ENCODE results near the gene SPRR5. TPM values are rescaled to one million over a fixed set of nuclear protein-coding genes. Genes with fewer than 3 reads are reported as not detected.

The SPRR5 gene
- total RNA-seq, 1 donor from 2014 or later, result not detected

DNA sequence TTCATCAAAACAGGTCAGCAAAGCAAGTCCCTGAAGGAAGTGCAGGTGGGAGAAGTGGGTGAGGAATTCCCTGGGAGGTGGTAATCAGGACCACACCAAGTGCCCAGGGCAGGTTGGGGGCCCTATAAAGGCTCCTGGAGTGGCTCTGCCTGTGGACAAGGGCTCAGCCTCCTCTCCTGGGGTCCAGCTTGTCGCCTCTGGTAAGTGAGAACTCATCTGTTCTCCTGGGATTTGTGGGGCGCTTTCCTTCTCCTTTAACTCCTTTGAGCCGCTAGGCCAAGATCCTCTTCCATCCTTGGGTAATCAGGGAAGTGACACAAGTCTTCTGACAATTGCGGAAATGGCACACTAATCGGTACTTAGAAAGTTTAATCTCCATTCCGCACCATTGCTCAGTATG lies 23.5 kb downstream of the SPRR5 start, which contains the start of gene SPRR4:
Gene SPRR4 (plus strand): TSS at position 154 of the 400 bp plus-strand sequence. CDS start 1,243 bp downstream, outside the sequence.
- H3K4me3 ChIP-seq, result no peak within 1 kb of the TSS
- H3K9me3 ChIP-seq, result no peaks in the 10 kb centered on the region
- no peaks in the 10 kb centered on the region for H3K27me3 ChIP-seq
- no peaks in the 10 kb centered on the region for H3K36me3 ChIP-seq
- H3K27ac ChIP-seq, result no peak within 1 kb of the TSS
- no peaks in the 10 kb centered on the region for H3K4me1 ChIP-seq
- TF ChIP-seq, protein P1, sequence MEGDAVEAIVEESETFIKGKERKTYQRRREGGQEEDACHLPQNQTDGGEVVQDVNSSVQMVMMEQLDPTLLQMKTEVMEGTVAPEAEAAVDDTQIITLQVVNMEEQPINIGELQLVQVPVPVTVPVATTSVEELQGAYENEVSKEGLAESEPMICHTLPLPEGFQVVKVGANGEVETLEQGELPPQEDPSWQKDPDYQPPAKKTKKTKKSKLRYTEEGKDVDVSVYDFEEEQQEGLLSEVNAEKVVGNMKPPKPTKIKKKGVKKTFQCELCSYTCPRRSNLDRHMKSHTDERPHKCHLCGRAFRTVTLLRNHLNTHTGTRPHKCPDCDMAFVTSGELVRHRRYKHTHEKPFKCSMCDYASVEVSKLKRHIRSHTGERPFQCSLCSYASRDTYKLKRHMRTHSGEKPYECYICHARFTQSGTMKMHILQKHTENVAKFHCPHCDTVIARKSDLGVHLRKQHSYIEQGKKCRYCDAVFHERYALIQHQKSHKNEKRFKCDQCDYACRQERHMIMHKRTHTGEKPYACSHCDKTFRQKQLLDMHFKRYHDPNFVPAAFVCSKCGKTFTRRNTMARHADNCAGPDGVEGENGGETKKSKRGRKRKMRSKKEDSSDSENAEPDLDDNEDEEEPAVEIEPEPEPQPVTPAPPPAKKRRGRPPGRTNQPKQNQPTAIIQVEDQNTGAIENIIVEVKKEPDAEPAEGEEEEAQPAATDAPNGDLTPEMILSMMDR (IDR thresholded peaks at IDR 0.05), result no peak
- no peak for TF ChIP-seq POLR2AphosphoS5 (IDR thresholded peaks at IDR 0.05; ENCODE audit: insufficient read depth in 1 of 2, low read depth in 1 of 2)
- TF ChIP-seq POLR2A (IDR thresholded peaks at IDR 0.05), result no peak
- DNase-seq (ENCODE audit: extremely low spot score in 2 of 2), result peak in 1 of 2 donors; percentile 67
- intact Hi-C loops (cut with DNase I), result no loop called here

DNA sequence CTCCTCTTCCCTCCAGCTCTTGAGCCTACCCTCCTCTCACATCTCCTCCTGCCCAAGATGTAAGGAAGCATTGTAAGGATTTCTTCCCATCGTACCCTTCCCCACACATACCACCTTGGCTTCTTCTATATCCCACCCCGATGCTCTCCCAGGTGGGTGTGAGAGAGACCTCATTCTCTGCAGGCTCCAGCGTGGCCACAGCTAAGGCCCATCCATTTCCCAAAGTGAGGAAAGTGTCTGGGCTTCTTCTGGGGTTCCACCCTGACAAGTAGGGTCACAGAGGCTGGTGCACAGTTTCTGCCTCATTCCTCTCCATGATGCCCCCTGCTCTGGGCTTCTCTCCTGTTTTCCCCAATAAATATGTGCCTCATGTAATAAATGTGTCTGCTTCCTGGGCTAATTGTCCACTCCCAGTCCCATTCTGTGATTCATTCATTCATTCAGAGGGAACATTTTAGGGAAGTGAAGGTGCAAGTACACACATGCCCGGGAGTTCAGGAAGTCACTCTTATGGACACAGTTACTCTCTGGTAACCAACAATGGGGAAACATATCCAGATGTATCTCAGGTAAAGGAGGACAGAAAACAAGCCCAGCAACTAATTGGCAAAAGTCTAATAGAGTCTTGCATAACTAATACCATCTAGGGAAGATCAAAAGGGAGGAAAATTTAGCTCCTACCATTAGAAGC lies 25.3 kb downstream of the SPRR5 start:
- Histone ChIP-seq H3K27ac (no peak overlapping the region), H3K4me3 (no peak overlapping the region), H3K27me3 (no peaks in the 10 kb centered on the region), H3K36me3 (no peaks in the 10 kb centered on the region), H3K9me3 (no peaks in the 10 kb centered on the region), H3K4me1 (no peaks in the 10 kb centered on the region)
- TF ChIP-seq POLR2AphosphoS5 (IDR thresholded peaks at IDR 0.05; ENCODE audit: insufficient read depth in 1 of 2, low read depth in 1 of 2), result peak in 1 of 2 donors; percentile 38
- TF ChIP-seq, protein P1 (IDR thresholded peaks at IDR 0.05), result no peak
- DNase-seq (ENCODE audit: extremely low spot score in 2 of 2), result peak in 1 of 2 donors; percentile 67
- intact Hi-C loops (cut with DNase I), result no loop called here

DNA sequence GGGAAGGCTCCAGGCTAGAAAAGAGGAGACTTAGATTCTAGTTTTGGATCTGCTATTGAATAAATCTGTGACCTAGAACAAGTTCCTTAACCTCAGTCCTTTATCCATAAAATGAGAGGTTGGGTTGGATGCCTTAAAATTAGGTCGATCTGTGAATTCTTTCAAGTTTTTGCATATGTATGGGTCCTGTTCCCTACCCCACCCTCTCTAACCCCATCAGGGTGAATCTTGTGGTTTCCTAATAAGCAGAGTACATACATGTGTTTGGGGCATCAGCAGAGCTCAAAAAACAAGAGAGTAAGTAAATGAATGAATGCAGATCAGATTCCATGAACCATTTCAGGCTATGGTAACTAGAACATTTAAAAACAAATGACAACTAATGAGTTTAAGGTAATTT lies 29.7 kb downstream of the SPRR5 start:
- Histone ChIP-seq H3K4me1 (no peaks in the 10 kb centered on the region), H3K27me3 (no peaks in the 10 kb centered on the region), H3K4me3 (no peak overlapping the region), H3K9me3 (no peaks in the 10 kb centered on the region), H3K36me3 (no peaks in the 10 kb centered on the region), H3K27ac (no peak overlapping the region)
- peak in 1 of 2 donors; percentile 32 for DNase-seq (ENCODE audit: extremely low spot score in 2 of 2)
- TF ChIP-seq POLR2A (IDR thresholded peaks at IDR 0.05), result no peak
- TF ChIP-seq POLR2AphosphoS5 (IDR thresholded peaks at IDR 0.05; ENCODE audit: insufficient read depth in 1 of 2, low read depth in 1 of 2), result no peak
- TF ChIP-seq, protein P1 (IDR thresholded peaks at IDR 0.05), result no peak
- intact Hi-C loops (cut with DNase I), result no loop called here

DNA sequence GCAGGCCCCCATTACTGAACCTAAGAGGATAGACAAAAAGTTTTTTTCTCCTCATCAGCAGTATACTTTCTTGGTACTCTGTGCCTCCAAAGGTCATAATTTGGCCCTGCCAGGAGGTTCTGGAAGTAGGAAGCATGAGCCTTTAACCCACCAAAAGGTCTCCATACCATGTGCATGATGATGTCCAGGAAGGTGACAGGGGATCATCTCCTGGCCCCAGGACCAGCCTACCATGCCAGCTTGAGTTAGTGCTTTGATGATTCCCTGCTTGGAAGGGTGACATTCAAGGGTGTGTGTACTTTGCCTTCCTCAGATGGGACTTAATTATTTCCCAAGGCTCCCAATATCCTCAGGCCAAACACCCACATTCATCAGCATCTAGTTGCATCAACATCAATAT lies 30.6 kb downstream of the SPRR5 start:
- intact Hi-C loops (cut with DNase I), result no loop called here
- peak in 1 of 2 donors; percentile 49 for DNase-seq (ENCODE audit: extremely low spot score in 2 of 2)
- Histone ChIP-seq H3K4me1 (no peaks in the 10 kb centered on the region), H3K4me3 (no peak overlapping the region), H3K9me3 (no peaks in the 10 kb centered on the region), H3K27ac (no peak overlapping the region), H3K36me3 (no peaks in the 10 kb centered on the region), H3K27me3 (no peaks in the 10 kb centered on the region)
- TF ChIP-seq POLR2A (IDR thresholded peaks at IDR 0.05), result no peak
- TF ChIP-seq POLR2AphosphoS5 (IDR thresholded peaks at IDR 0.05; ENCODE audit: insufficient read depth in 1 of 2, low read depth in 1 of 2), result no peak
- TF ChIP-seq, protein P1 (IDR thresholded peaks at IDR 0.05), result no peak

DNA sequence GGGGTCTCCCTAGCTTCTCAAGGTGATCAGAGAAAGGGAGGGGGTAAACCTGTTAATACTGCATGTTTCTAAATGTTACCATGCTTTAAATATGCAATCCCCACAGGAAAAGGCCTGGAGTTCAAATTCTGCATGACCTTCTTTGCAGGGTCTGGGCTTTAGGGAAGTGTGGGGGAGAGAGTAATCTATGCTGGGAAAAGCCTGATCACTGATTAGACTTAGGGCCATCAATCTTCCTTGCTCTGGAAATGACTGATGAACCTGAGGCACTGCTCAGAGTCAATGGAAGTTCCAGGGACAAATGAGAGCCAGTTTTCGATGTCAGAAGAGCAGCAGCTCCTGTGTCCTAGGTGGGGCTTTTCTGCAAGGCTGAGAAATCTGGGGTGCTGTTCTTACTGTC lies 33.7 kb downstream of the SPRR5 start:
- no peak overlapping the region for H3K4me3 ChIP-seq
- no peaks in the 10 kb centered on the region for H3K27me3 ChIP-seq
- H3K36me3 ChIP-seq, result no peaks in the 10 kb centered on the region
- no peaks in the 10 kb centered on the region for H3K4me1 ChIP-seq
- no peak overlapping the region for H3K27ac ChIP-seq
- TF ChIP-seq, protein P1 (IDR thresholded peaks at IDR 0.05), result no peak
- TF ChIP-seq POLR2A (IDR thresholded peaks at IDR 0.05) (no peak), POLR2AphosphoS5 (IDR thresholded peaks at IDR 0.05; ENCODE audit: insufficient read depth in 1 of 2, low read depth in 1 of 2) (no peak)
- peak in 1 of 2 donors; percentile 47 for DNase-seq (ENCODE audit: extremely low spot score in 2 of 2)
- no peaks in the 10 kb centered on the region for H3K9me3 ChIP-seq
- intact Hi-C loops (cut with DNase I), result no loop called here

Measured in vagina (tissue), 2 donors.